ENCODE measurements around the gene CYTH1. TPM values are rescaled to one million over a fixed set of nuclear protein-coding genes. Genes with fewer than 3 reads are reported as not detected.

Gene CYTH1
- total RNA-seq, 1 experiment from 2014 or later: 40.3 TPM

DNA sequence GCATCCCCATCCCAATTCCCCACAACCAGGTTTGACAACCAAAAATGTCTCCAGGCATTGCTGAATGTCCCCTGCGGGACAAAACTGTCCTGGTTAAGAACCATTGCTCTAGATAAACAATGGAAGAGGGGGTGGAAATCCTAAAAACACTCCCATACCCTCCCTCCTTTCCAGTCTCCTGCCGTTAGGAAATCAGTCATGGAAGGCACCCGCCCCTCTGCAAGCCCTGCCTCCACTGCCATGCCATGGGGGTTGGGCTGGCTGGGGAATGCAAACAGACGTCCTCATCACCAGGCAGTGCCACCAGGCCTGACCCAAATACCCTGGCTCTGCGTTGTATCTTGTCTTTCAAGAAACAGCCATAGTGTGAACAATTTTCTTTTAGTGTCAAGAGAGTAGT is 57.5 kb downstream of the CYTH1 start:
- Histone ChIP-seq H3F3A (ENCODE audit: insufficient read depth, low read depth) (no peaks in the 10 kb centered on the region), H3K36me3 (ENCODE audit: low read depth) (no peaks in the 10 kb centered on the region), H3K9me3 (ENCODE audit: insufficient read depth, low read depth) (no peaks in the 10 kb centered on the region), H4K20me1 (ENCODE audit: insufficient read depth) (peaks cover 8% of the 10 kb centered on the region; the same call in 1 of the 2 replicates), H3K79me2 (ENCODE audit: low read depth) (peaks cover 27% of the 10 kb centered on the region), H2AFZ (no peak overlapping the region), H3K4me2 (no peak overlapping the region), H3K27me3 (ENCODE audit: insufficient read depth, low read depth) (no peaks in the 10 kb centered on the region), H3K9me2 (ENCODE audit: insufficient read depth) (no peaks in the 10 kb centered on the region), H3K4me1 (replicated peaks; ENCODE audit: insufficient read depth) (no peaks in the 10 kb centered on the region), H3K4me3 (no peak overlapping the region), H3K27ac (no peak overlapping the region)
- no peak for DNase-seq
- ChIA-PET POLR2A (ENCODE audit: unreplicated experiment) (no interaction called here), CTCF (no interaction called here)
- no TSS peak for BruUV-seq (replicated peaks)
- no peak for TF ChIP-seq EZH2 (IDR thresholded peaks at IDR 0.05; ENCODE audit: low read depth)
- TF ChIP-seq, protein P1, sequence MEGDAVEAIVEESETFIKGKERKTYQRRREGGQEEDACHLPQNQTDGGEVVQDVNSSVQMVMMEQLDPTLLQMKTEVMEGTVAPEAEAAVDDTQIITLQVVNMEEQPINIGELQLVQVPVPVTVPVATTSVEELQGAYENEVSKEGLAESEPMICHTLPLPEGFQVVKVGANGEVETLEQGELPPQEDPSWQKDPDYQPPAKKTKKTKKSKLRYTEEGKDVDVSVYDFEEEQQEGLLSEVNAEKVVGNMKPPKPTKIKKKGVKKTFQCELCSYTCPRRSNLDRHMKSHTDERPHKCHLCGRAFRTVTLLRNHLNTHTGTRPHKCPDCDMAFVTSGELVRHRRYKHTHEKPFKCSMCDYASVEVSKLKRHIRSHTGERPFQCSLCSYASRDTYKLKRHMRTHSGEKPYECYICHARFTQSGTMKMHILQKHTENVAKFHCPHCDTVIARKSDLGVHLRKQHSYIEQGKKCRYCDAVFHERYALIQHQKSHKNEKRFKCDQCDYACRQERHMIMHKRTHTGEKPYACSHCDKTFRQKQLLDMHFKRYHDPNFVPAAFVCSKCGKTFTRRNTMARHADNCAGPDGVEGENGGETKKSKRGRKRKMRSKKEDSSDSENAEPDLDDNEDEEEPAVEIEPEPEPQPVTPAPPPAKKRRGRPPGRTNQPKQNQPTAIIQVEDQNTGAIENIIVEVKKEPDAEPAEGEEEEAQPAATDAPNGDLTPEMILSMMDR (conservative IDR thresholded peaks at IDR 0.05): no peak
- intact Hi-C loops (cut with micrococcal nuclease; ENCODE audit: unreplicated experiment): no loop called here

DNA sequence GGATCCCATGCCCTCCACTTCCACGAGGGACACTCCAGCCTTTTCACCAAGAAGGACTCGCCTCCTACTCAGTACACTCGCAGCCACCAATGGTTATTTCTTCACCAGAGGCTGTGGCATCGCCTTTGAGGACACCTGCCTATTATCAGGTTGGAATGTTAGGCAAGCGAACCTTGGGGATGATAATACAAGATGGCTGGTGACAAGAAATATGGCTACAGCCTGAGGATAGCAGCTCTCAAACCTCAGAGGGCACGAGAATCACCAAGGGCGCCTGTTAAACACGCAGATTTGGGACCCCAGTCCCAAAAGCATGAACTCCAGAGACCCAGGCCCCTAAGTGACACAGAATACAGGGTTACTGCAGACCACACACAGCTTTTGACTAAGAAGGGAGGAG is 58.1 kb downstream of the CYTH1 start:
- H3K9me3 ChIP-seq (ENCODE audit: insufficient read depth, low read depth): no peaks in the 10 kb centered on the region
- H3K9me2 ChIP-seq (ENCODE audit: insufficient read depth): no peaks in the 10 kb centered on the region
- H3K4me2 ChIP-seq: no peak overlapping the region
- no peak overlapping the region for H2AFZ ChIP-seq
- H4K20me1 ChIP-seq (ENCODE audit: insufficient read depth): peaks cover 10% of the 10 kb centered on the region; the same call in 1 of the 2 replicates
- no peak for DNase-seq
- H3K27ac ChIP-seq: no peak overlapping the region
- no peaks in the 10 kb centered on the region for H3F3A ChIP-seq (ENCODE audit: insufficient read depth, low read depth)
- H3K27me3 ChIP-seq (ENCODE audit: insufficient read depth, low read depth): no peaks in the 10 kb centered on the region
- TF ChIP-seq, protein P1 (conservative IDR thresholded peaks at IDR 0.05): no peak
- TF ChIP-seq EZH2 (IDR thresholded peaks at IDR 0.05; ENCODE audit: low read depth): no peak
- H3K4me1 ChIP-seq (replicated peaks; ENCODE audit: insufficient read depth): no peaks in the 10 kb centered on the region
- H3K79me2 ChIP-seq (ENCODE audit: low read depth): peaks cover 23% of the 10 kb centered on the region
- intact Hi-C loops (cut with micrococcal nuclease; ENCODE audit: unreplicated experiment): no loop called here
- POLR2A ChIA-PET (ENCODE audit: unreplicated experiment): no interaction called here
- no peak overlapping the region for H3K4me3 ChIP-seq
- no peaks in the 10 kb centered on the region for H3K36me3 ChIP-seq (ENCODE audit: low read depth)
- CTCF ChIA-PET: no interaction called here
- no TSS peak for BruUV-seq (replicated peaks)

DNA sequence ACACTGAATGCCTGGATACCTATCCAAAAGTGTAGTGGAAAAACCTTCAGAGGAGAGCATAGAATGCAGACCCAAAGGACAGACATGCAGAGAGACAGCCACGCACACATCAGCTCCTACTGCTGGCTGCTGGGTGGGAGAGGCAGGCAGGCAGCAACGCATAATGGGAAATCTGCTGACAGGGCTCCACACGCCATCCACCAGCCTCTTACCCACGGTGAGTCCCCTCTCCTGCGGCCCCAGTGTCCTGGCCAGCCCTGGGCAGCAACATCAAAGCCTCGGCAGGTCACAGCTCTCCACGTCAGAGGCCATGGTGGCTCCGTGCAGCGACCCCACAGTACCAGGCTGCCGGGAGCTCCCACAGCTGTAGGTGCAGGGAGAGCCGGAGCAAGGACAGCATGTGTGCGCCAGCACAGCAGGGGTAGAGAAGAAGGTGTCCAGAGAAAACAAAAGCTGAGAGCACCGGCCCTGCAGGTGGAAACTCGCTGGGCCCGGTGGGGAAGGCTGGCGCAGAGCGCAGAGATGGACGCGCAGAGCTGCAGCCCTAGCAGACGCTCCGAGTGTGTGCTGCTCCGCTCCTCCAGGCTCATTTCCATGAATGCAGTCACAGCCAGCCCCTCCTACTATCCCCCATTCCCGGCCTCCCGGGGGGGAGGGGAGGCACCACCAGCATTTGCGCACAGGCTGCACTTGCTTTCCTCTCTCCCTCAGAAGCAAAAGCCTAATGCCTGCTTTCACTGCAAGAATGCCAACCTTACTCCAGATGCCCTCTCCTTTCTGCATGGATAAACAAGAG is 58.9 kb downstream of the CYTH1 start:
- H3K4me1 ChIP-seq (replicated peaks; ENCODE audit: insufficient read depth): no peaks in the 10 kb centered on the region
- no peak for DNase-seq
- no peaks in the 10 kb centered on the region for H3K27me3 ChIP-seq (ENCODE audit: insufficient read depth, low read depth)
- no peaks in the 10 kb centered on the region for H3K9me3 ChIP-seq (ENCODE audit: insufficient read depth, low read depth)
- H3K27ac ChIP-seq: no peak overlapping the region
- H3K4me3 ChIP-seq: no peak overlapping the region
- H3K36me3 ChIP-seq (ENCODE audit: low read depth): no peaks in the 10 kb centered on the region
- peaks cover 24% of the 10 kb centered on the region for H3K79me2 ChIP-seq (ENCODE audit: low read depth)
- CTCF ChIA-PET: no interaction called here
- no TSS peak for BruUV-seq (replicated peaks)
- H3K4me2 ChIP-seq: no peak overlapping the region
- TF ChIP-seq EZH2 (IDR thresholded peaks at IDR 0.05; ENCODE audit: low read depth): no peak
- TF ChIP-seq, protein P1 (conservative IDR thresholded peaks at IDR 0.05): no peak
- POLR2A ChIA-PET (ENCODE audit: unreplicated experiment): no interaction called here
- intact Hi-C loops (cut with micrococcal nuclease; ENCODE audit: unreplicated experiment): no loop called here
- H2AFZ ChIP-seq: no peak overlapping the region
- peaks cover 10% of the 10 kb centered on the region; the same call in 1 of the 2 replicates for H4K20me1 ChIP-seq (ENCODE audit: insufficient read depth)
- no peaks in the 10 kb centered on the region for H3K9me2 ChIP-seq (ENCODE audit: insufficient read depth)
- no peaks in the 10 kb centered on the region for H3F3A ChIP-seq (ENCODE audit: insufficient read depth, low read depth)
